Stimulated activated CD8-positive, alpha-beta memory T cell treated with anti-CD3 and anti-CD28 coated beads, Interleukin-7, amount 100 ng/mL, for 1 hour (primary cell): ENCODE results near the gene MAP3K12.
A peak's percentile ranks its signal among the peaks of the same experiment; 100 is the strongest.

Experiments used
- DNase-seq, 2 donors: peaks; one replicate each; pipeline ENCODE4 v3.0.0-alpha.2; 2020; ENCODE audit warnings: low read depth in 2 of 2

The MAP3K12 gene

DNA sequence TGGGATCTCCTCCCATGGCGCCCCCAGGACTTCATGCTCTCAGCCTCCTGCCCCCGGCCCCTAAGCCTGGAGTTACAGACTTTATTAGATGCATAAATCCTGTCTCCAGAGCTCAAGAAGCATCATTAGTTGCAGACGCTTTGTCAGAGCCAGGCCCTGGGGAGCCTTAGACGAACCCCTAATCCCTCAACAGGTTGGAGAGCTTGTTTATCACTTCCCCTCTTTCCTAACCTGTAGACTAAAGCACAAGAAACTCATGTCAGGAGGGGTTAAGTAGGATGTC lies 8.3 kb upstream of the MAP3K12 start:
- DNase-seq: no peak

DNA sequence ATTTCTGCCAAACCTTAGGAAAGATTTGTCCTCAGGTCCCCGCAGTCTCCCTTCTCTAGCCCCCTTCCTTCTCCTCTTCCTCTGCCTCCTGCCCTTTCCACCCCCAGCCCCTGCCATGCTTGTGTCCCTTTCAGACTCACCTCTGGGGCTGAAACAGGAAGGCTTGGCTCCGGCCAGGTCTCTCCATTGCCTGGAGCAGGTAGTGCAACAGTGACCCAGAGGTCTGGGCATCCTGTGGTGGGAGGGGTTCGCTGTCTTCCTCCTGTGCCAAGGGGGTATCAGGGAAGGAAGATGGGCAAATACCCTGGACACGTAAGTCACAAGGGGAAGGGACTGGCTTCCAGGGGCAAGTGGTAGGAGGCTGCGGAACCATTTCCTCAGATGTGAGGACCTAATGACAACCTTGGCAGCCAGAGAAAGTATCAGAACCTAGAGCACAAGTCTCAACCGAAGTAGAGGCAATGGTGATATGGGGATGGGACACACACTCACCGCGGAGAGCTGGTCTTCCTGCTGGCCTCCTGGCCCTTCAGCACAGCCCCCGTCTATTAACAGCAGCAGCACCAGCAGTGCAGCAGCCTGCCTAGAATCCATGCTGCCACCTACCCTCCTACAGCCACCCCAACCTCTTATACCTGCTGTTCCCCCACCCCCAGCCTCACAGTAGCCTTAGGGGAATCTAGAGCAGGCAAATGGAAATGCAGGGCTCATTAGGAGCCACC lies 7.8 kb upstream of the MAP3K12 start, which contains the start of gene NPFF:
NPFF (minus strand) TSS at position 604 of the 722 bp plus-strand sequence; CDS start at position 594, 10 bp downstream.
- DNase-seq: no peak

DNA sequence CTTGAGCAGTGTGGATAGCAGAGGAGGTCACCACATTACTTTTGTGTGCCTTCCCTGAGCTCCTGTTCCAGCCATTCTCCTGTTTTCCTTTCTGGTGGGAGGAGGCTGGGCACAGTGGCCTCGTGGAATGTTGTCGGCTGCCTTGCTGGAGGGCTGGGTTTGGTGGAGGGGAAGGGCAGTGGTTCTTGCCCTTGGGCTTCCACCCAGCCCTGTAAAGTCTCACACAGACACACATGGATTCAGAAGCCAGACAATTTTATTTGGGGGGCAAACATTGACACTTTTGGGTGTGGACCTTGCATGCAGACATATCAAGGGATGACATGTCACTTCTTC lies 7.2 kb upstream of the MAP3K12 start:
- DNase-seq: no peak

- DNase-seq: no peak
Measured at GRCh38 chr12:53505555-53506449, 6.5 kb upstream of the MAP3K12 start.

DNA sequence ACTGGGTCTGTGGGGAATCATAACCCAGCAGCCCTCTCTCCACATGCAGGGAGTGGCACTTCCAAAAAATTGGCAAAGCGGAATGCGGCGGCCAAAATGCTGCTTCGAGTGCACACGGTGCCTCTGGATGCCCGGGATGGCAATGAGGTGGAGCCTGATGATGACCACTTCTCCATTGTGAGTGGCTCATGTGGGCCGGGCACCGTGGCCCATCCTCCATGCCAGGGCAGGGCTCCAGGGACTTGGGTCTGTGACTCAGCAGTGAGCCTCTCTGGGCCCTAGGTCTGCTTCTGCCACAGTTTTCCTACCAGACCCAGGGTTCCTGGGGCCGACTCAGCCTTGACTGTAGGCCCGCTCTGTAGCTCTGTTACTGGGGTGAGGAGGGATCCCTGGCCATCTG lies 5.8 kb upstream of the MAP3K12 start:
- no peak for DNase-seq

DNA sequence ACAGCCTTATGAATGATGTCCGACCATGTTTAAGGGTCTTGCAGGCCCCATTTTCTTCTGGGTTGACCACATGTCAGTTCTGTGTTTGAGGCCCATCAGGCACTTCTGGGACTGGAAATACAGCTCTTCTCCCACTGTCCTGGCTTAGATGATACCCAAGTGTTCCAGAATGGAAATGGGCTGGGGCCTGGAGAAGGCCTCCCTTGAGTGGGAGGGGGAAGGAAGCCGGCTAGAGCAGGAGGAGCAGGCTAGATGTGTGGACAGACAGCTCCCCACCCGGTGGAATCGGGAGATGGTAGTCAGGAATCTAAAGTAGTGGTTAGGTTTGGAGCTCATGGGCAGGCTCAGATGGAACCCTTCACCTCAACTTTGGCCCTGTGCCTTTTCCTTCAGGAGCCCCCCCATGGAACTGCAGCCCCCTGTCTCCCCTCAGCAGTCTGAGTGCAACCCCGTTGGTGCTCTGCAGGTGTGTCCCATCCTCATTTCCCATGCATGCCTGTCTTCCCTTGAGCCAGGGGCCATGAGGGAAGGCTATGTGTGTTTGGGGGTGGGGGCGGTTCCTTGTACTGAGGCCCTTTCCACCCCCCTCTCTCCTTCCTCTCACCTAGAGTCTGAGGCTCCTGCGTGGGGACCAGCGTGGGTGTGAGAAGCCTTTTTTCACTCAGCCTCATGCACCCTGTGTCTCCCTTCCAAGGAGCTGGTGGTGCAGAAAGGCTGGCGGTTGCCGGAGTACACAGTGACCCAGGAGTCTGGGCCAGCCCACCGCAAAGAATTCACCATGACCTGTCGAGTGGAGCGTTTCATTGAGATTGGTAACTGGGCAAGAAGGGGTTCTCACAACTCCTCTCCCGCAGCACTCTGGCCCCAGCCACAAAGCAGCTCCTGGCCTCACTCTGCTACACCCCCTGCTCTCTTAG lies 5.0 kb upstream of the MAP3K12 start:
- no peak for DNase-seq

GRCh38 chr12:53502983-53503728 lies 3.9 kb upstream of the MAP3K12 start:
- no peak for DNase-seq

GRCh38 chr12:53502331-53502730 lies 3.1 kb upstream of the MAP3K12 start:
- no peak for DNase-seq

GRCh38 chr12:53501615-53502181 lies 2.4 kb upstream of the MAP3K12 start:
- no peak for DNase-seq

- peak; percentile 96 for DNase-seq
Measured at GRCh38 chr12:53500776-53501614, 1.7 kb upstream of the MAP3K12 start, which contains the start of gene TARBP2. Gene TARBP2 (plus strand): TSS chr12:53501283. CDS start chr12:53501409, 126 bp downstream.

- DNase-seq: no peak
Measured at GRCh38 chr12:53500142-53500775, 1.0 kb upstream of the MAP3K12 start.

- DNase-seq: no peak
Measured at GRCh38 chr12:53498235-53498630, 1.0 kb downstream of the MAP3K12 start.

DNA sequence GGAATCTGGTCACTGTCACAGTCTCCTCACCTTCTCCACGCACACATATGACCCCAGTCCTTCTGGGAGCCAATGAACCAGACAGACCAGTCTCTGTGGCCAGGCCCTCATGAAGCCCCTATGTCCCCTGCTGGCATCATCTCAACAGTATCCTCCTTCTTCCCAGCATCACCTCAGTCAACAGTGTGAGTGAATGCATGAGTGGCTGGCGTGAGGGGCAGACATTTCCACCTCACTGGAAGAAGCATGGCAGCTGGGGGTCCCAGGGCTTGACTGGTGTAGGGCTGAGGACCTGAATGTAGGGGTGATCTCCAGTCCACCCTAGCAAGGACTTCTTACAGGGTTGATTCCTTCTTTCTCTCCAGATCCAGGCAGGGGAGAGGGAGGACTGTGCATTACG lies 1.8 kb downstream of the MAP3K12 start:
- DNase-seq: no peak

- DNase-seq: no peak
Measured at GRCh38 chr12:53496752-53497032, 2.6 kb downstream of the MAP3K12 start.

DNA sequence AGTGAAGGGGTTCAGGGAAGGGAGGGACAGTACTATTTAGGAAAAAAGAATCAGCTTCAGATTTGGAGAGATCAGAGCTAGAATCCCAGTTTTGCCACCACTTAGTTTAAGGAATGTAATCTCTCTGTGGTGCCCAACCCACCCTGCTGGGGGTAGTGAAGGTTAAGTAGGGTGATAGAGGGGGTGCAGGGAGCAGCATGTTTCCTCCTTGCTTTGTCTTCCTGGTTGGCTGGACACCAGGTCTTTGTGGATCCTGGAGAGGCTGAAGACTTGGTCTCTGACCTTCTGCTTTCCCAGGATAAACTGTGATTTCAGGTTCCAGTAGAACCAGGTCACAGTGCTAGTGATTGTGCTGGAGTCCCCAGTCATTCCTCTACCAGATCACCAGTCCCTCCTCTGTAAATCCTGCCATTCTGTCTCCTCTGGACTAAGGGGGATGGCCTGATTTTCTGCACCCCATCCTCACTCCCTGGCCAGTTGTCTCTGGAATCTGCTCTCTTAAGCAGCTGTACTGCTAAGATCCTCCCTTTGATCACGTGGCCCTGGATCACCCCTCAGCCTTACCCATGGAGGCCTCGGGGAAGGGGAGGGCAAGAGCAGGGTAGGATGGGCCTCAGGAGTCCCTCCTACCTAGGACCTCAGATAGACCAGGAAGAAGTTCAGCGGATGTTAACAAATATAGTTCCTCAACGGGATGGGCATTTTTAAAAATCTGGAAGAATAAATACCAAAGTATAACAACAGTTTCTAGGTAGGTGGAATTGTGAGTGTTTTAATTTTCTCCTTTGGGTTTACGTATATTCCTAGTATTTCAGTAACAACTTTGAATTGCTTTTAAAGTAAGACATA lies 3.1 kb downstream of the MAP3K12 start:
- DNase-seq: no peak

DNA sequence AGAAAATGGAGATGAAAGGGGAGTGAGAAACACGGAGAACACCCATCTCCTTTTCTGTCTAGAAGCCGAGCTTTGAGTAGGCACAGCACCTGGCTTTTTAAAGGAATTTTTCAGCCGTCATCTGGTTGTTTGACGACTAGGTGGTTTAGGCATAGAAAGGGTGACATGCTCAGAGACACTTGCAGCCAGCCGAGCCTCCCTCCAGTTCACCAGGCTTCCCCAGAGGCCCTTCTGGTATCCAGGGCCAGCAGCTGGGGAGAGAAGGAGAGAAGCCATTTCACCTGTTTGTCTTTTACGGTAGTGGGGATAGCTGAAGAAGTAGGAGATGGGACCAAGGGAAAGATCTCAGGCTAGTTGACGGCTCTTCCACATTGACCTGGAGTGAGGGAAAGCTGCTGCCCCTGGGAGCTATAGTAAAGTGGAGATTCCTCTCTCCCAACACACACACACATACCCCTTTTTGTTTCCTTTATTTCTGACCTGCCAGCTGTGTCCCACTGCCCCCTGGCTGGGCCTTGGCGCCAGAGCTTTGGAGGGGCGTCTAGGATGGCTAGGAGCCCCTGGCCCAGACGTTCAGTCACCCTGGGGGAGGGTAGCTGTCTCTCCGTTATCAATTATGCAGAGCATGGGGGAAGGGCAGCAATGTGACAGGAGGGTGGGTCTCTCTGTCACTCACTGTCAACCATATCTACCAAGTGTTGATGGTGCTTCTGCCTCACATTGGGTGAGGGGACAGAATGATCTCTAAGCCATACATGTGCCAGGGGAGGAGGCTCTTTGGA lies 5.5 kb downstream of the MAP3K12 start:
- DNase-seq: no peak

GRCh38 chr12:53492830-53493609 lies 6.2 kb downstream of the MAP3K12 start:
- peak; percentile 70 to 74 for DNase-seq
